Karpas-422 (cell line): ENCODE results near the gene RSPO4. TPM values are rescaled to one million over a fixed set of nuclear protein-coding genes. Genes with fewer than 3 reads are reported as not detected.

ENCODE experiments used
- DNase-seq: peaks from one replicate; pipeline ENCODE4 v3.0.0-alpha.2; 2015
- H2AFZ ChIP-seq: fragments of 200-600 bp; sonication (generic); 2 replicates; pipeline ENCODE4 v1.6.1; 2014; ENCODE audit warnings: antibody characterized with exemption, low read length, mixed read lengths
- H3K27ac ChIP-seq: fragments of 200-600 bp; sonication (generic); 2 replicates; pipeline ENCODE4 v1.5.1; 2014; ENCODE audit warnings: mild to moderate bottlenecking, low read length, moderate library complexity
- H3K27me3 ChIP-seq: fragments of 200-600 bp; sonication (generic); 2 replicates; pipeline ENCODE4 v1.6.1; 2014; ENCODE audit warnings: low read length, mixed read lengths
- H3K36me3 ChIP-seq: fragments of 200-600 bp; sonication (generic); 2 replicates; pipeline ENCODE4 v1.6.1; 2014; ENCODE audit warnings: low read length, mixed read lengths; ENCODE audit not compliant: insufficient read depth
- H3K4me1 ChIP-seq: fragments of 200-600 bp; sonication (generic); 2 replicates; pipeline ENCODE4 v1.6.1; 2014; ENCODE audit warnings: mild to moderate bottlenecking, low read length, mixed read lengths
- H3K4me2 ChIP-seq: fragments of 200-600 bp; sonication (generic); 2 replicates; pipeline ENCODE4 v1.6.1; 2014; ENCODE audit warnings: low read length, low read depth, mild to moderate bottlenecking; ENCODE audit not compliant: poor library complexity, severe bottlenecking
- H3K4me3 ChIP-seq: fragments of 200-600 bp; sonication (generic); 2 replicates; pipeline ENCODE4 v1.5.1; 2014; ENCODE audit warnings: mild to moderate bottlenecking, antibody characterized with exemption, low read length, mixed read lengths
- H3K79me2 ChIP-seq: fragments of 200-600 bp; sonication (generic); 2 replicates; pipeline ENCODE4 v1.6.1; 2014; ENCODE audit warnings: mild to moderate bottlenecking, low read length, mixed read lengths
- H3K9ac ChIP-seq: fragments of 200-600 bp; sonication (generic); 2 replicates; pipeline ENCODE4 v1.6.0; 2014; ENCODE audit warnings: low read length
- H3K9me2 ChIP-seq: fragments of 200-600 bp; sonication (generic), shearing (Covaris generic); replicated peaks from 2 replicates; pipeline ENCODE4 v1.6.0; 2014; ENCODE audit warnings: mild to moderate bottlenecking, low read length, moderate library complexity; ENCODE audit not compliant: insufficient read depth
- H3K9me3 ChIP-seq: fragments of 300-700, 200-600 bp; sonication (generic); 2 replicates; pipeline ENCODE4 v1.6.1; 2014; ENCODE audit warnings: low read length, mixed read lengths
- H4K20me1 ChIP-seq: fragments of 200-600 bp; sonication (generic); 2 replicates; pipeline ENCODE4 v1.6.1; 2014; ENCODE audit warnings: mild to moderate bottlenecking, antibody characterized with exemption, low read length, low read depth; ENCODE audit not compliant: insufficient read depth
- total RNA-seq: library from RNA; depleted of rRNA; stranded (reverse); fragments of >200 nt; shearing (Covaris generic); gene quantifications from 2 replicates; pipeline ENCODE4 v1.2.3, GENCODE V29; 2014; ENCODE audit warnings: low replicate concordance

The RSPO4 gene
- total RNA-seq, 1 experiment from 2014 or later = not detected

DNA sequence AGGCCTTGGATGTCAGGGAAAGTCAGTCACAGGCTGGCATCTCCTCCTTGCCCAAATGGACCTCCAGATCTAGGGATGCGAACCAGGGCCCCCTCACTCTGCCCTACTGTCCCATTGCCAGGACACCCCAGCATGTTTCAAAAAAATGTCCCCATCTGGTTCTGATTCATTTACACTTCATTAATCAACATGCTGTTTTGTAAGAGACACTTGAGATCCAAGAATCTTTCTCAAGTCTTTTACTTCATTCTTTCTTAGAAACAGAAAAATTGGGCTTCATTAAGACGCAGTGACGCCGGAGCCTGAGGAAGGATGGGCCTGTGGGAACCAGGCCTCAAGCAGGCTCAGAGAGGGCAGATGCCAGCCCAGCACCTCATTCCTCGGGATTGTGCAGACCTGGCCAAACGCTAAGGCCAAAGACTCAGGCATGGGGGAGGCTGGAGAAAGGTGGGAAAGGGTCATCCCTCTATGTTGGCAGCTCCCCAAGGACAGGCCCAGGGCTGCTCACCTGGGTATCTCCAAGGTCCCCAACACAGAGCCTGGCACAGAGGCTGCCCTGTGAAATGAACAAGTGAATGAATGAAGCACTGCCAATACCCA lies 3.8 kb downstream of the RSPO4 start:
- no peak overlapping the region for H2AFZ ChIP-seq

GRCh38 chr20:997486-997885 lies 4.6 kb downstream of the RSPO4 start:
- no peak overlapping the region for H2AFZ ChIP-seq
- no peaks in the 10 kb centered on the region for H3K4me1 ChIP-seq
- H3K79me2 ChIP-seq = no peaks in the 10 kb centered on the region
- H3K9me3 ChIP-seq = no peaks in the 10 kb centered on the region
- H3K4me3 ChIP-seq = no peak overlapping the region
- no peak overlapping the region for H3K27ac ChIP-seq
- no peaks in the 10 kb centered on the region for H3K36me3 ChIP-seq
- H3K4me2 ChIP-seq = no peak overlapping the region
- no peaks in the 10 kb centered on the region for H4K20me1 ChIP-seq
- no peaks in the 10 kb centered on the region for H3K27me3 ChIP-seq
- no peaks in the 10 kb centered on the region for H3K9me2 ChIP-seq
- H3K9ac ChIP-seq = no peak overlapping the region
- DNase-seq = no peak

More for the DNA sequence above, 3.8 kb downstream of the RSPO4 start:
- no peaks in the 10 kb centered on the region for H3K9me3 ChIP-seq
- no peaks in the 10 kb centered on the region for H4K20me1 ChIP-seq
- H3K9me2 ChIP-seq = no peaks in the 10 kb centered on the region
- no peak for DNase-seq
- H3K79me2 ChIP-seq = no peaks in the 10 kb centered on the region
- H3K27me3 ChIP-seq = no peaks in the 10 kb centered on the region
- no peak overlapping the region for H3K9ac ChIP-seq
- H3K4me3 ChIP-seq = no peak overlapping the region
- H3K4me1 ChIP-seq = no peaks in the 10 kb centered on the region
- no peak overlapping the region for H3K4me2 ChIP-seq
- no peak overlapping the region for H3K27ac ChIP-seq
- H3K36me3 ChIP-seq = no peaks in the 10 kb centered on the region

DNA sequence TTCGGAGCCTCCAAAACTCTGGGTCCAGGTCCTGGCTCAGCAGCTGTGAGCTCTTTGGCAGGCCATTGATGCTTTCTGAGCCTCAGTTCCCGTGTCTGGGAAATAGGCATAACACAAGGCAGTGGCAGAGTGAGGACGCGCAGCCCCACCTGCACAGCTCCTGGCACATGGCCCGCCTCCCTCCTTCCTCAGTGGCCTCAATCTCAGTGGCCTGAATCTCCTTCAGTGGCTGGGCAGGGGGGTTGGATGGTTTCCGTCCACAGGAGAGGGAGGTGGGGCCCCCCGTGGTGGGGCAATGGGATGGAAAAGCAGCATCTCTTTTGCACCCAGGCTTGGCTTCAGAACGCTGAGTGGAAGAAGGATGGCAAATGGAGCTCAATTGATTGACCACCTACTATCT lies 5.1 kb downstream of the RSPO4 start:
- no peaks in the 10 kb centered on the region for H3K27me3 ChIP-seq
- DNase-seq = no peak
- H3K4me3 ChIP-seq = no peak overlapping the region
- no peaks in the 10 kb centered on the region for H3K79me2 ChIP-seq
- no peak overlapping the region for H3K4me2 ChIP-seq
- H3K36me3 ChIP-seq = no peaks in the 10 kb centered on the region
- no peaks in the 10 kb centered on the region for H3K9me3 ChIP-seq
- H4K20me1 ChIP-seq = no peaks in the 10 kb centered on the region
- no peak overlapping the region for H3K9ac ChIP-seq
- H3K4me1 ChIP-seq = no peaks in the 10 kb centered on the region
- H2AFZ ChIP-seq = no peak overlapping the region
- no peak overlapping the region for H3K27ac ChIP-seq
- H3K9me2 ChIP-seq = no peaks in the 10 kb centered on the region

DNA sequence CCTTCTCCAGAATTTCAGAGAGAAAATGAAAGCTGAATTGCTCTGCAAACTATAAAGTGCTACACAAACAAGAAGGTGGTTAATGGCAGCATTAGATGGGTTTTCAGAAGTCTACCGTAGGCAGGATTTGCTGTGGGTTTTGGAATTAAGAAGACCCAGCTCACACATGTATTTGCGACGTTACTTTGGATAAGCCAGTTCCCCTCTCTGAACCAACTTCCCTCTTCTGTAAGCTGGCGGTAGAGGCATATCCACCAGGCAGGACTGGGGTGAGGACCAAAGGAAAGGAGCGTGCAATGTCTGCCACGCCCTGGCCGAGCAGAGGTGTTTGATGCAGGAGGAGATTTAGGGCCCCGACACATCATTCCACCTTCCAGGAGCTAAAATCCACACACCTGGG lies 6.9 kb downstream of the RSPO4 start:
- Histone ChIP-seq H3K9me3 (no peaks in the 10 kb centered on the region), H3K36me3 (no peaks in the 10 kb centered on the region), H3K4me3 (no peak overlapping the region), H4K20me1 (no peaks in the 10 kb centered on the region), H3K4me1 (no peaks in the 10 kb centered on the region), H3K9ac (no peak overlapping the region), H3K27ac (no peak overlapping the region), H2AFZ (no peak overlapping the region), H3K9me2 (no peaks in the 10 kb centered on the region), H3K79me2 (no peaks in the 10 kb centered on the region), H3K4me2 (no peak overlapping the region), H3K27me3 (no peaks in the 10 kb centered on the region)
- no peak for DNase-seq

DNA sequence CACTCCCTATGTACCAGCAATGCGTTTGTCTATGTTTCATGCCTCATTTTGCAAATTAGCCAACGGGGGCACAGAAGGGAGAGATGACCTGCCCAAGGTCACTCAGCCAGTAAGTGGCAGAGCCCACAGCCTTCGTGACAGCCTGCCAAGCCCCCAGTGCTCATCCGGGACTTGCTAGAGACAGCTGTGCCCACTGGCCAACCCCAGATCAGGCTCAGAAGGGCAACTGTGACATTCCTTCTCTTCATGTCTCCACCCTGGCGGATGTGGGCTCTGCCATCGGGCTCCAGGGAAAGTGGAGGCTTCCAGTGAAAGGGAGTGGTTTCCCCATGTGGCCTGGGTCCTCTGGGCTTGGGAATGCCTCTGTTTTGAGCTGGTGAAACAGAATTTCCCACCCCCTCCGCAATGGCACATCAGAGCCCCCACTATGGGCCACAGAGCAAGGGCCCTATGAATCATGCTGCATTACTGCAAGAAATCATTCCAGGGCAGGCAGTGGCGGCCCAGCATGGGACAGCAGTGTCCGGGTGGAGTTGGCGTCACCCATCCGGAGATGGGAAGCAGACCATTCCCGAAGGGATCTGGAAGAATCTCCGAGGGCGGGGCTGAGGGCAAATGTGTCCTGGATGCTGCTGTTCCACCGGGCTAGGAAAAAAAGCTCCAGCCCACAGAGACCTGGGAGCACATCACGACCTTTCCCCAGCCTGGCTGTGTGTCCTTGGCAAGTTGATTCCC lies 9.1 kb downstream of the RSPO4 start:
- H3K27me3 ChIP-seq = no peaks in the 10 kb centered on the region
- H4K20me1 ChIP-seq = no peaks in the 10 kb centered on the region
- H2AFZ ChIP-seq = no peak overlapping the region
- no peak overlapping the region for H3K9ac ChIP-seq
- H3K27ac ChIP-seq = no peak overlapping the region
- no peak overlapping the region for H3K4me3 ChIP-seq
- no peaks in the 10 kb centered on the region for H3K4me1 ChIP-seq
- no peak overlapping the region for H3K4me2 ChIP-seq
- no peaks in the 10 kb centered on the region for H3K79me2 ChIP-seq
- no peaks in the 10 kb centered on the region for H3K9me2 ChIP-seq
- no peaks in the 10 kb centered on the region for H3K36me3 ChIP-seq
- no peaks in the 10 kb centered on the region for H3K9me3 ChIP-seq
- no peak for DNase-seq

DNA sequence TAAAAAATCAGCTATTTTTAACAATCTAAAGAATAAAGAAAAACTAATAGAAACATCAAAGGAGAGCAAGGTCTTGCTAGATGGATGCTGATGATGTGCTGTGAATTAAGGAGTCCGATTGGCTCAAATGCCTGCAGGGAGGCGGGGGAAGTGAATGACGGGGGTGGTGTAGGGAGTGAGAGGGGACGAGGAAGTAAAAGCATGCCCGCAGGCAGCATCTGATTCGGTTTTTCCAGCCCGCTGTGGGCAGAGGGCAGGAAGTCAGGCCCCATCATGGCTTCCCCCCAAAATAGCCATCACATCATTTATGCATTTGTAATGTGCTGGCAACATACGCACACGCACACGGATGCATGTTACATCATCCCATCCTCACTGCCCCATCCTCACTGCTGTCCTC lies 10.3 kb downstream of the RSPO4 start:
- no peaks in the 10 kb centered on the region for H4K20me1 ChIP-seq
- no peak overlapping the region for H3K4me2 ChIP-seq
- no peaks in the 10 kb centered on the region for H3K27me3 ChIP-seq
- no peak overlapping the region for H3K27ac ChIP-seq
- no peaks in the 10 kb centered on the region for H3K9me3 ChIP-seq
- H3K9me2 ChIP-seq = no peaks in the 10 kb centered on the region
- no peak overlapping the region for H3K9ac ChIP-seq
- no peak overlapping the region for H2AFZ ChIP-seq
- peak; percentile 70 for DNase-seq
- H3K36me3 ChIP-seq = no peaks in the 10 kb centered on the region
- no peaks in the 10 kb centered on the region for H3K4me1 ChIP-seq
- no peaks in the 10 kb centered on the region for H3K79me2 ChIP-seq
- no peak overlapping the region for H3K4me3 ChIP-seq

GRCh38 chr20:990293-990959 lies 11.7 kb downstream of the RSPO4 start:
- no peak overlapping the region for H3K27ac ChIP-seq

GRCh38 chr20:988272-988671 lies 13.8 kb downstream of the RSPO4 start:
- no peak overlapping the region for H3K4me2 ChIP-seq
- no peaks in the 10 kb centered on the region for H3K27me3 ChIP-seq
- H3K36me3 ChIP-seq = no peaks in the 10 kb centered on the region
- no peaks in the 10 kb centered on the region for H3K4me1 ChIP-seq
- no peaks in the 10 kb centered on the region for H3K9me3 ChIP-seq
- no peak for DNase-seq
- no peak overlapping the region for H2AFZ ChIP-seq
- no peak overlapping the region for H3K27ac ChIP-seq
- H3K9me2 ChIP-seq = no peaks in the 10 kb centered on the region
- H3K9ac ChIP-seq = no peak overlapping the region
- no peaks in the 10 kb centered on the region for H4K20me1 ChIP-seq
- H3K4me3 ChIP-seq = no peak overlapping the region
- H3K79me2 ChIP-seq = no peaks in the 10 kb centered on the region

More at GRCh38 chr20:990293-990959, 11.7 kb downstream of the RSPO4 start:
- Histone ChIP-seq H4K20me1 (no peaks in the 10 kb centered on the region), H3K27me3 (no peaks in the 10 kb centered on the region), H3K9ac (no peak overlapping the region), H3K4me1 (no peaks in the 10 kb centered on the region), H3K9me3 (no peaks in the 10 kb centered on the region), H3K79me2 (no peaks in the 10 kb centered on the region), H2AFZ (no peak overlapping the region), H3K9me2 (no peaks in the 10 kb centered on the region), H3K36me3 (no peaks in the 10 kb centered on the region), H3K4me3 (no peak overlapping the region), H3K4me2 (no peak overlapping the region)
- no peak for DNase-seq
